Measurements from ENCODE around the gene RNF26.

The RNF26 gene

DNA sequence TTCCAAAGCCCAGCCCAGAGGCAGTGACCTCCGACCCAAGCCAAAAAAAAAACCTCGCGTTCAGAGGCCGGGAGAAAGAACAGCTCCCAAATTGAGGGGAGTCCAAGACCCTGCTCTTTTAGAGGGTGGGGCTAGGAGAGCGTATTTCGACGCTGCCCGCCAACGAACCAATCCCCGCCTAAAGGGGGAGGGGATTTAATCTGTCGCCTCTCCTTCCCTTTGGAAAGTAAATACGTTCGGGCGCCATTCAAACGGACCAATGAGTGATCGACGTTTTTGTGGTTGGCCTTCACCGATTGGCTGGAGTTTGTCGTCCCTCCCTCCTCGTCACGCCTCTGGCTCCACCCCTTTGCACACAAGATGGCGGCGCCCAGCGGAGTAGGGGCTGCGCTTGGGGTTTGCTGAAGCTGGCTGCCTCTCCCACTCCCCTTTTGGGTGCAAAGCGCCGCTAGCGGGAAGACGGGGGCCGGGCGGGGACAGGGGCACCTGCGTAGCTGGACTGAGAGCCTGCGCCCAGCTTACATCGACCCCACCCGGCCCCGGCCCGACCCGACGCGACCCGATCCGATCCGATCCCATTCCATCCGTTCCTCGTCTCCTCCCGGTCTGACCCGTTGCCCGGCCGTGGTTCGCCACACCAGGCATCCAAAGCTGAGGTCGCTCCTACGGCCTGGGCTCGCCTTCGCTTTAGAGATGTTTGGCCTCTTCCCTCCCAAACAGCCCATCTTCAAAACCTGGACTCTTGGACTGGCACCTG is at the start of gene RNF26:
Gene RNF26, plus strand, starts transcription at position 354 of the 757 bp plus-strand sequence. CDS start 596 bp downstream, outside the sequence.
- peak; percentile 97 for DNase-seq

- DNase-seq: no peak
Observed at GRCh38 chr11:119285431-119285830, 48.9 kb upstream of the RNF26 start.

DNA sequence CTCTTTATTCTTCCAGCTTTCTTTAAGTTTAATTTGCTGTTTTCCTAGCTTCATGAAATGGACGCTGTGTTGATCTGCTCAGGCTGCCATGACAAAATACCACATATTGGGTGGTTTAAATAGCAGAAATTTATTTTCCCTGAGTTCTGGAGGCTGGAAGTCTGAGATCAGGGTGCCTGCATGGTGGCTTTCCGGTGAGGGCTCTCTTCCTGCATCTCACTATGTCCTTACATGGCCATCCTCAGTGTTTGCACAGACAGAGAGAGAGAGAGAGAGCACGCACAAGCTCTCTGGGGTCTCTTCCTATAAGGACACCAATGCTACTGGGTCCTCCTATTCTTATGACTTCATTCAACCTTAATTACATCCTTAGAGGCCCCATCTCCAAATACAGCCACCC is 46.1 kb upstream of the RNF26 start:
- no peak for DNase-seq

GRCh38 chr11:119290894-119291497 is 43.3 kb upstream of the RNF26 start:
- DNase-seq: no peak

GRCh38 chr11:119293461-119293860 is 40.9 kb upstream of the RNF26 start:
- DNase-seq: no peak

DNA sequence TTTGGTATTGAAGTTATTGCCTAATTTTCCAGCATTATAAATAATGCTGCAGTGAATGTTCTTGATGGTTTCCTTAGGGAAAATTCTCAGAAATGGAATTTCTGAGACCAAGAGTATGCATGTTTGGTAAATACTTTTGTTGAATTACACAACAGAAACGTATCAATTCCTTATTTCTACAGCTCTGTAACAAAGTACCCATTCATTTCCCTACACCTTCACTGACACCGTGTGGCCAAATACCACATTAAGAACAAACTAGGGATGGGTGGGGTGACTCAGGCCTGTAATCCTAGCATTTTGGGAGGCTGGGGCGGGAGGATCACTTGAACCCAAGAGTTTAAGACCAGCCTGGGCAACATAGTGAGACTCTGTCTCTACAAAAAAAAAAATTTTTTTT is 39.1 kb upstream of the RNF26 start:
- DNase-seq: no peak

GRCh38 chr11:119297938-119298337 is 36.4 kb upstream of the RNF26 start:
- DNase-seq: no peak

DNA sequence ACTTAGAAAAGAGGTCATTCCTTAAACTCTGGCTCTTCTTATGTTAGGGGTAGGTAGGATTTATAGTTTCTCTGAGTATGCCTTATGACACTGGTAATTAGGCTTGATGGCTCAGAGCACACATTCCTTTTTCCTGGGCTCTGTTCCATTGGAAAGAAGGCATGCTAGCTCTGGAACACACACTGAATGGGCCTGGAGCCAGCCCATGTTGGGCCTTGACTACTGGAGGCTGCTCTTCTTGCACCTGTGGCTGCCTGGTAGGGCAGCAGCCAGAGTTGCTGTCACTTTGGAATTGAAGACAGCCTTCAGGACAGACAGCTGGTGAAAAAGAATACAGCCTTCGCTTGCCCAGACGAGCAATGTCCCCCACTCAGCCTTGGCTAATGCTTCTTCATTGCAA is 35.6 kb upstream of the RNF26 start:
- DNase-seq: no peak

DNA sequence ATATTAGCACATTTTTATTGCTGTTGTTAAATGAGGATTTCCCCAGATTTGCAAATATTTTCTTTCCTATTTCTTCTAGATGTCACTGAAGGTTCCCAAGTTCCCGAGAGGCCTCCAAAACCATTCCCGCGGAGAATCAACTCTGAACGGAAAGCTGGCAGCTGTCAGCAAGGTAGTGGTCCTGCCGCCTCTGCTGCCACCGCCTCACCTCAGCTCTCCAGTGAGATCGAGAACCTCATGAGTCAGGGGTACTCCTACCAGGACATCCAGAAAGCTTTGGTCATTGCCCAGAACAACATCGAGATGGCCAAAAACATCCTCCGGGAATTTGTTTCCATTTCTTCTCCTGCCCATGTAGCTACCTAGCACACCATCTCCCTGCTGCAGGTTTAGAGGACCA is 34.9 kb upstream of the RNF26 start:
- DNase-seq: no peak

GRCh38 chr11:119300198-119300964 is 33.9 kb upstream of the RNF26 start:
- no peak for DNase-seq

- DNase-seq: no peak
Observed at GRCh38 chr11:119303227-119303718, 31.1 kb upstream of the RNF26 start.

DNA sequence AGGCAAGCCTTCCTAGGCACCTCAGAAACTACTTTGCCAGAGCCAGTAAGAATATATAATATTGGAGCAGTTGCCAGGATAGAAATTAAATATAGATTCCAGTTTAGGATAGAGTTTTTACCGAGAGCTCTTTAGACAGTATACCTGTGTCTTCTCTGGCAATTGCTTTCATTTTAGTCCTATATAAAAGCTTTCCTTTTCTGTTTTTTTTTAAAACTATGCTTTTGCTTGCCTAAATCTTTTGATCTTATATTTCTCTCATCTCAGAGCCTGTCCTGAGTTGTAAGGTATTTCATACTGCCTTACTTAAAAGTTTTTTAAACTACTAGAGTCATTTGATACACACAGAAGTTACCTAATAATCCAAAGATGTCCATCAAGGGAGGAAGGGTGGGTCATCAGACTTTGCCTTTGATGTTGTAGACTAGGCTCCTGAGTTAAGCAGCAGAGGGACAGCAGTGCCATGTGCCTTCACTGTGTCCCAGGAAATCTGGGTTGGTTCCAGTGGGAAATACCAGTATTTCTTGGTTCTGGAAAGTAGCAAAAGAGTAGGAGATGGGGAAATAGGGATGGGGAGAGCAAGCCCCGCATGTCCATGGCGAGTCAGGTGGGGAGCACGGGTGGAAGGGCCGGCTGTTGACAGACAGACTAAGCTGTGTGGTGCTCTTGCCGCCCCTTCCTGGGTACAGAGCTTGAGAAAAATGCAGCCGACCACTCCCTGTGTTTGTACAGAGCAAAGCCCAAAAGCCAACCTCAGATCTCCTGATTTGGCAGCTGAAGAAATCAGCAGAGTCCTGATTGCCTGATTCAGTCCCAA is 28.6 kb upstream of the RNF26 start:
- DNase-seq: no peak

- no peak for DNase-seq
Observed at GRCh38 chr11:119306373-119306890, 27.9 kb upstream of the RNF26 start.

GRCh38 chr11:119307219-119307618 is 27.1 kb upstream of the RNF26 start:
- DNase-seq: no peak

GRCh38 chr11:119307974-119308373 is 26.4 kb upstream of the RNF26 start:
- no peak for DNase-seq

DNA sequence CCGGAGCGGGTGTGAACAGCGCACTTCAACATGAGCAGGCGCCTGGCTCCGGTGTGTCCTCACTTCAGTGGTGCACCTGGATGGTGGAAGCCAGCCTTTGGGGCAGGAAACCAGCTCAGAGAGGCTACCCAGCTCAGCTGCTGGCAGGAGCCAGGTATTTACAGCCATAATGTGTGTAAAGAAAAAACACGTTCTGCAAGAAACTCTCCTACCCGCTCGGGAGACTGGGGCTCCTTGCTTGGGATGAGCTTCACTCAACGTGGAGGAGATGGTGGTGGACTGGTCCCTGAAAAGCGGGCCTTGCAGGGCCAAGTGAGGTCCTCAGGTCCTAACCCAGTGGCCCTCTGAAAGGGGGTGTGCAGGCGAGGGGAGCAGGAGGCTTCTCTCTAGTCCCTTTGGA is 24.9 kb upstream of the RNF26 start:
- DNase-seq: no peak

- DNase-seq: no peak
Observed at GRCh38 chr11:119309953-119310681, 24.2 kb upstream of the RNF26 start.

GRCh38 chr11:119310682-119311052 is 23.7 kb upstream of the RNF26 start:
- DNase-seq: no peak

DNA sequence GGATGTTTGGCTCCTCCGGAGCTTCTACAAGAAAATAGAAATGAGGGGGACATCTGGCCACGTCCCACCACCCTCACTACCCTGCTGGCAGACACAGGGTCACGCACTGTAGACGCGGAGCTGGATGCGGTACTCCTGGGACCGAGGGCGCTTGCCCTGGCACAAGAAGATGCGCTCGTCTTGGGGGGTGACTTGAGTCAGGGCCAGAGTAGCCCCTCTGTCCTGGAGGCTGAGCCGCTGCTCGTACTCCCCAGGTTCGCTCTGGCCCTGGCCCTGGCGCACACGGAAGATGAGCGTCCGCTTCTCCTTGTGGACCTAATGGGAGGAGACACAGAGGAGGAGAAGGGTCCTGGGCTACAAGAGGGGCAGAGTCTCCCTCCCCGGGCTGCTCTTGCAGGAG is 19.6 kb upstream of the RNF26 start:
- DNase-seq: no peak

DNA sequence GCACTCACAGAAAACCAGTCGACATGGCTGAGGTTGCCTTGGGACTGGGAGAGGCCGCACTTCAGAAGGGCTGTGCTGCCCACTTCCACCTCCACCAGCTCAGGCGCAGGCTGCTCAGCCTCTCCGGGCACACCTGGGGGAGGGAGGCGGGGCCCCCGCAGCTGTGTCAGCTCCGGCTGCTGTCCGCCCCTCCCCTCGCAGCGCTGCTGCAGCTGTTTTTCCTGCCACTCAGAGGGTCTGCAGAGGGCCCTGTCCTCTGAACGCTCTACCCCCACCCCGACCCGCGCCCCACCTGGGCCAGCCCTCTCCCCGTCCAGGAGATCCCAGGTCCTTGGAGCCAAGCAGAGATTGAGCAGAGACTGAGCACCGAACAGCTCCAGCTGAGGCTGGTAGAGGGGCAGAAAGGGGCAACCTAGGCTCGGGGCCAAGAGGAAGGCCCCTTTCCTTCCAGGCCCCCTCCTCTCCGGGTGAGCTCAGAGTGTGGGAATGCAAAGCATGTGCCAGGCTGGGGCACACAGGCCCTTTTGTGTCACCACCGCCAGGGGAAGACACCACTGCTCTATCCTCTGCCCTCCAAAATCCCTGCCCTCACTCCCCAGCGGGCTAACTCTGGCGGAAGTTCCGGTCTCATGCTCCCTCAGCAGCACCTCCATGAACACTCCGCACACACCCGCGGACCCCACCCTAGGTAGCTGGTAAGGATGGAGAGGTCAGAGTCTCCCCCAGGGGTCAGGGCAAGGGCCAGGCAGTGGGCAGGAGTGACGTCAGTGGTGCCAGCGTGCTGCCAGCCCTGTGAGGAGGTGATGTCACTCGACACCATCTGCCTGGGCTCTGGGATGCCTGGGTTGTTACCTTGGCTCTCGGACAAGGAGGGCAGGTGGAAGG is 19.0 kb upstream of the RNF26 start:
- DNase-seq: no peak

Measured in NCI-H446 treated with DMSO at 0.1 percent for 48 hours (cell line).